ENCODE results near the gene CMTR1.
"Not testable (repeated sequence)": the region's sequence is repeated elsewhere in the genome, so short reads cannot be mapped to it uniquely, and the experiment has no call there.

Gene CMTR1

GRCh38 chr6:37433657-37434271, 743 bp downstream of the CMTR1 start:
- no peak for TF ChIP-seq CTCF (IDR thresholded peaks at IDR 0.05; ENCODE audit: insufficient read depth, low read depth, low read length, missing control alignments)

GRCh38 chr6:37435373-37435772, 2.4 kb downstream of the CMTR1 start:
- DNase-seq (ENCODE audit: low read depth): no peak
- H3K4me3 ChIP-seq (ENCODE audit: low read depth, low read length): no peak overlapping the region
- TF ChIP-seq CTCF (IDR thresholded peaks at IDR 0.05; ENCODE audit: insufficient read depth, low read depth, low read length, missing control alignments): no peak

More at GRCh38 chr6:37433657-37434271, 743 bp downstream of the CMTR1 start:
- peak overlapping the region; percentile 70 for H3K4me3 ChIP-seq (ENCODE audit: low read depth, low read length)
- DNase-seq (ENCODE audit: low read depth): peak; percentile 73

GRCh38 chr6:37435816-37436215, 2.8 kb downstream of the CMTR1 start:
- no peak for DNase-seq (ENCODE audit: low read depth)
- H3K4me3 ChIP-seq (ENCODE audit: low read depth, low read length): no peak overlapping the region
- no peak for TF ChIP-seq CTCF (IDR thresholded peaks at IDR 0.05; ENCODE audit: insufficient read depth, low read depth, low read length, missing control alignments)

GRCh38 chr6:37438930-37439329, 5.9 kb downstream of the CMTR1 start:
- H3K4me3 ChIP-seq (ENCODE audit: low read depth, low read length): no peak overlapping the region
- DNase-seq (ENCODE audit: low read depth): no peak
- no peak for TF ChIP-seq CTCF (IDR thresholded peaks at IDR 0.05; ENCODE audit: insufficient read depth, low read depth, low read length, missing control alignments)

GRCh38 chr6:37441651-37442050, 8.6 kb downstream of the CMTR1 start:
- TF ChIP-seq CTCF (IDR thresholded peaks at IDR 0.05; ENCODE audit: insufficient read depth, low read depth, low read length, missing control alignments): no peak
- DNase-seq (ENCODE audit: low read depth): no peak
- no peak overlapping the region for H3K4me3 ChIP-seq (ENCODE audit: low read depth, low read length)

GRCh38 chr6:37442416-37443215, 9.6 kb downstream of the CMTR1 start:
- no peak for DNase-seq (ENCODE audit: low read depth)
- peak overlapping the region; percentile 20; the same call in 1 of the 2 replicates for H3K4me3 ChIP-seq (ENCODE audit: low read depth, low read length)

GRCh38 chr6:37443216-37443542, 10.2 kb downstream of the CMTR1 start:
- DNase-seq (ENCODE audit: low read depth); H3K4me3 ChIP-seq (ENCODE audit: low read depth, low read length): not testable (repeated sequence)

More at GRCh38 chr6:37442416-37443215, 9.6 kb downstream of the CMTR1 start:
- no peak for TF ChIP-seq CTCF (IDR thresholded peaks at IDR 0.05; ENCODE audit: insufficient read depth, low read depth, low read length, missing control alignments)

All from GM12865 (cell line).